HepG2 (cell line): ENCODE measurements around the gene ENTREP1. TPM values are rescaled to one million over a fixed set of nuclear protein-coding genes. Genes with fewer than 3 reads are reported as not detected.

ENCODE experiments used
- ATAC-seq: fragments of 200-7000 bp; cut with Tn5 transposase; 3 replicates; pipeline ENCODE4 v1.9.1; 2020; ENCODE audit warnings: mild to moderate bottlenecking, moderate library complexity
- BruUV-seq: library from RNA; stranded (reverse); fragments of 400-500 nt; replicated peaks from 2 replicates; lab custom pipeline; 2021; lab: Mats Ljungman, UMichigan
- CTCF ChIA-PET: fragments of 300-600 bp; formaldehyde crosslinking; extraction: SDS; loops from one replicate; lab custom pipeline; 2021; ENCODE audit warnings: low total read pairs, inconsistent platforms, low intra/inter-chr PET ratio; lab: Yijun Ruan, JAX
- POLR2A ChIA-PET: fragments of 350-600 bp; sonication (Branson Sonifier 250); formaldehyde crosslinking; loops from one replicate; lab custom pipeline; 2020; ENCODE audit warnings: antibody characterized with exemption, inconsistent platforms; lab: Yijun Ruan, JAX
- DNase-seq: peaks from one replicate; pipeline ENCODE4 v3.0.0-alpha.2; 2015; ENCODE audit warnings: low spot score
- FAIRE-seq: peaks from 3 replicates; lab custom pipeline; 2011; peaks lifted over from hg19 to GRCh38; lab: Jason Lieb, UNC
- H2AFZ ChIP-seq: one replicate; pipeline ENCODE4 v1.6.1; 2011; ENCODE audit warnings: low read length, inconsistent platforms
- H3K27ac ChIP-seq: fragments of 300-600 bp; 3 replicates; pipeline ENCODE4 v1.8.0; 2011; ENCODE audit warnings: mixed run types, mild to moderate bottlenecking, mixed read lengths, low read length, inconsistent platforms; ENCODE audit not compliant: insufficient read depth; ENCODE audit errors: extremely low read length
- H3K27me3 ChIP-seq, 2 experiments: fragments of 200-600 bp in 1 of 2; 2 replicates in 1 of 2; 3 replicates in 1 of 2; pipeline versions ENCODE4 v1.6.0 to v1.8.0; 2011; ENCODE audit warnings: low read length in 2 of 2, mild to moderate bottlenecking in 2 of 2, moderate library complexity in 2 of 2, inconsistent platforms in 1 of 2; ENCODE audit not compliant: insufficient read depth in 2 of 2, control insufficient read depth in 1 of 2
- H3K36me3 ChIP-seq, 2 experiments: fragments of 200-600 bp in 1 of 2; replicated peaks in 1 of 2; 2 replicates in 1 of 2; 3 replicates in 1 of 2; pipeline versions ENCODE4 v1.5.1 to v1.8.0; 2011; ENCODE audit warnings: low read length in 2 of 2, inconsistent platforms in 1 of 2; ENCODE audit not compliant: insufficient read depth in 2 of 2, control insufficient read depth in 1 of 2
- H3K4me1 ChIP-seq: 2 replicates; pipeline ENCODE4 v1.5.1; 2012; ENCODE audit warnings: low read length, inconsistent platforms; ENCODE audit not compliant: insufficient read depth
- H3K4me2 ChIP-seq: 2 replicates; pipeline ENCODE4 v1.6.0; 2011; ENCODE audit warnings: low read depth, low read length, inconsistent platforms
- H3K4me3 ChIP-seq, 3 experiments: fragments of 200-600 bp in 1 of 3; sonication (generic), shearing (Covaris generic) in 1 of 3; replicated peaks in 1 of 3; 2 replicates each; pipeline ENCODE4 v1.5.1; 2011 to 2016; ENCODE audit warnings: low read length in 3 of 3, inconsistent platforms in 2 of 3, low read depth in 2 of 3, mild to moderate bottlenecking in 2 of 3, control low read depth in 1 of 3, mixed read lengths in 1 of 3; ENCODE audit not compliant: insufficient read depth in 1 of 3
- H3K79me2 ChIP-seq: one replicate; pipeline ENCODE4 v1.6.1; 2011; ENCODE audit warnings: low read length, inconsistent platforms; ENCODE audit not compliant: insufficient read depth
- H3K9ac ChIP-seq: 2 replicates; pipeline ENCODE4 v1.6.0; 2011; ENCODE audit warnings: mild to moderate bottlenecking, low read depth, low read length, inconsistent platforms; ENCODE audit not compliant: insufficient read depth
- H3K9me3 ChIP-seq: 2 replicates; pipeline ENCODE4 v1.5.1; 2012; ENCODE audit warnings: mild to moderate bottlenecking, low read length
- H4K20me1 ChIP-seq: 2 replicates; pipeline ENCODE4 v1.6.0; 2011; ENCODE audit warnings: inconsistent platforms, mild to moderate bottlenecking, low read length, moderate library complexity; ENCODE audit not compliant: insufficient read depth
- CBX1 ChIP-seq: IDR thresholded peaks from one replicate; pipeline ENCODE4 v1.6.1; 2016; ENCODE audit warnings: antibody characterized with exemption, low read depth
- FLYWCH1 ChIP-seq: sonication (generic); formaldehyde crosslinking; IDR thresholded peaks from 2 replicates; pipeline ENCODE4 v1.8.1; 2023; ENCODE audit warnings: mild to moderate bottlenecking, missing genetic modification reagents
- KDM1A ChIP-seq: IDR thresholded peaks from 2 replicates; pipeline ENCODE4 v1.6.1; 2016; ENCODE audit warnings: missing compliant biosample characterization
- MXD1 ChIP-seq: sonication (generic); formaldehyde crosslinking; IDR thresholded peaks from 2 replicates; pipeline ENCODE4 v1.4.0; 2020; ENCODE audit warnings: mild to moderate bottlenecking, missing genetic modification reagents
- POLR2AphosphoS5 ChIP-seq: IDR thresholded peaks from 2 replicates; pipeline ENCODE4 v1.6.1; 2012; ENCODE audit warnings: low read depth, low read length
- SOX5 ChIP-seq: IDR thresholded peaks from 2 replicates; pipeline ENCODE4 v1.6.1; 2016; ENCODE audit warnings: borderline replicate concordance
- ZBTB46 ChIP-seq: sonication (generic); formaldehyde crosslinking; IDR thresholded peaks from 2 replicates; pipeline ENCODE4 v1.4.0; 2020; ENCODE audit warnings: mild to moderate bottlenecking, missing genetic modification reagents, borderline replicate concordance
- ZNF34 ChIP-seq: sonication (generic); formaldehyde crosslinking; IDR thresholded peaks from 2 replicates; pipeline ENCODE4 v1.4.0; 2020; ENCODE audit warnings: mild to moderate bottlenecking, missing genetic modification reagents, borderline replicate concordance
- ZNF512B ChIP-seq: sonication (generic); formaldehyde crosslinking; IDR thresholded peaks from 2 replicates; pipeline ENCODE4 v1.5.1; 2020; ENCODE audit warnings: missing genetic modification reagents, mild to moderate bottlenecking, borderline replicate concordance
- ZNF781 ChIP-seq: sonication (generic); formaldehyde crosslinking; IDR thresholded peaks from 2 replicates; pipeline ENCODE4 v1.5.1; 2020; ENCODE audit warnings: borderline replicate concordance, mild to moderate bottlenecking, missing genetic modification reagents; ENCODE audit errors: not compliant biosample characterization
- ZNF782 ChIP-seq: sonication (generic); formaldehyde crosslinking; IDR thresholded peaks from 2 replicates; pipeline ENCODE4 v1.4.0; 2020; ENCODE audit warnings: missing genetic modification reagents, mild to moderate bottlenecking, borderline replicate concordance
- ZSCAN22 ChIP-seq: sonication (generic); formaldehyde crosslinking; IDR thresholded peaks from 2 replicates; pipeline ENCODE4 v1.4.0; 2020; ENCODE audit warnings: mild to moderate bottlenecking, missing genetic modification reagents
- whole genome bisulfite sequencing: methylation state at CpG from one replicate; pipeline ENCODE4 v1.1.6; 2017; ENCODE audit warnings: low lambda C conversion rate; 5-methylcytosine and 5-hydroxymethylcytosine counted together
- in situ Hi-C: cut with HindIII; loops from 2 replicates; pipeline ENCODE4 v1.10.0; 2017; ENCODE audit warnings: low pct_unique_long_range_greater_than_20kb; ENCODE audit not compliant: extremely low pct_ligation_motif_present
- intact Hi-C: fragments of 100-400 bp; cut with micrococcal nuclease; formaldehyde crosslinking; loops from one replicate; pipeline ENCODE4 v1.10.0; 2022; ENCODE audit not compliant: unreplicated experiment
- polyA plus RNA-seq, 8 experiments: library from polyadenylated mRNA; depleted of rRNA in 3 of 8; stranded (reverse) in 7 of 8; unstranded in 1 of 8; fragments of >200 nt; fragmentation: Illumina TruSeq in 4 of 8; extraction: Trizol in 4 of 8; gene quantifications; 2 replicates each; pipeline versions ENCODE4 v1.2.1 to v1.2.3, GENCODE V29; 2011 to 2016; ENCODE audit warnings: low read depth in 4 of 8, missing spikeins in 1 of 8, mixed read lengths in 1 of 8; ENCODE audit not compliant: insufficient read depth in 1 of 8
- total RNA-seq, 5 experiments: library from RNA; depleted of rRNA; stranded (reverse); fragments of >200 nt; fragmentation: Illumina TruSeq; extraction: Trizol; gene quantifications; 2 replicates each; pipeline ENCODE4 v1.2.3, GENCODE V29; 2016; ENCODE audit warnings: low read depth in 1 of 5
- TF ChIP-seq, protein P1 (sequence below): sonication (generic); formaldehyde crosslinking; IDR thresholded peaks from 2 replicates; pipeline ENCODE4 v1.5.0; 2020; ENCODE audit warnings: mild to moderate bottlenecking, low read depth, missing genetic modification reagents, borderline replicate concordance
- TF ChIP-seq, protein P2 (sequence below): sonication (generic); formaldehyde crosslinking; IDR thresholded peaks from 2 replicates; pipeline ENCODE4 v1.5.0; 2020; ENCODE audit warnings: mild to moderate bottlenecking, missing genetic modification reagents, moderate library complexity

Gene ENTREP1
- total and polyA plus RNA-seq, 2 of the 13 experiments (the other 11 are each of a cell fraction or from before 2014, with no cell fraction given): not detected

DNA sequence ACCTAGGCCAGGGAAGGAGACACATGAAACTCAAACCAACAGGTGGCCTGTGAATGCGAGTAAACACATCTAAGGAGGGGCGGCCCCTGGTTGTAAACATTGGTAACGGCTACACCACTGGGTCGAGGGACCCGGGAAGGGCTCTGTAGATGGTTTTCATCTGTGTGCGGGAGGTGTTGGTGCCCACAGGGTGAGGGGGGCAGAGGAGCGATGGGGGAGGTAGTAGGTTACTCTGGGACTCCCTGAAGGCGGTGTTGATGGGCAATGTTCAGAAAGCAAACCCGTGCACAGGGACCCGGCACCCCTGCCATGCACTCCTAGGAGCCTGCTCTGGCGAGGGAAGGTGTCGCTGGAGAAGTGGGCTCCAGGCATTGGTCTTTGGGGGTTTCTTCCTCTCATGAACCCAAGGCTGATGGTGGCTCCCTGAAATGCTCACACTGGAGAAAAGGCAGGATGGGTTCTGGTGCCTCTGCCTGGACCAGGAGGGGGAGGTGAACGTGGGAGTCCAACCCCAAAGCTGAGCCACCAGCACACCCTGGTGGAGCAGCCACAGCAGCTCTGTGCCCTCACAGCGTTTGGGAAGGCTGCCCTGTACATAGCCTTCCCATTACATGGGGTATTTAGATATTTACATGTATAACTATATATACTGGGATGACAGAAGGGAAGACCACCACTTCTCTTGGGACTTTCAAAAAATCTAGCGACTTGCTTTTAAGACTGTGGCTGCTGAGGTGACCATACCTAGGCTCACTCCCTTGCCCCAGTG is 103.2 kb downstream of the ENTREP1 start:
- Histone ChIP-seq H3K9ac (no peak overlapping the region), H3K4me3 (no peak overlapping the region), H3K4me1 (no peaks in the 10 kb centered on the region), H3K4me2 (no peak overlapping the region), H3K9me3 (no peaks in the 10 kb centered on the region), H3K36me3 (no peaks in the 10 kb centered on the region), H4K20me1 (no peaks in the 10 kb centered on the region), H3K79me2 (no peaks in the 10 kb centered on the region), H3K27ac (no peak overlapping the region), H3K27me3 (peaks cover 5 to 20% of the 10 kb centered on the region in 2 experiments; a peak in 3 of 5 replicates), H2AFZ (no peak overlapping the region)
- WGBS: 55% methylated on average over 8 of the region's 15 CpGs
- POLR2A ChIA-PET: no interaction called here
- DNase-seq (no peak), ATAC-seq (no peak), FAIRE-seq (no peak)
- TF ChIP-seq ZBTB46 (CRISPR knock-in tag) (no peak), CBX1 (no peak), KDM1A (no peak), ZNF782 (no peak), ZNF34 (no peak), SOX5 (CRISPR knock-in tag) (no peak), ZNF781 (CRISPR knock-in tag) (no peak), POLR2AphosphoS5 (no peak), MXD1 (CRISPR knock-in tag) (no peak), ZNF512B (no peak), ZSCAN22 (CRISPR knock-in tag) (no peak), FLYWCH1 (CRISPR knock-in tag) (no peak)
- TF ChIP-seq, protein P1, sequence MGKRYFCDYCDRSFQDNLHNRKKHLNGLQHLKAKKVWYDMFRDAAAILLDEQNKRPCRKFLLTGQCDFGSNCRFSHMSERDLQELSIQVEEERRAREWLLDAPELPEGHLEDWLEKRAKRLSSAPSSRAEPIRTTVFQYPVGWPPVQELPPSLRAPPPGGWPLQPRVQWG (CRISPR knock-in tag): no peak
- TF ChIP-seq, protein P2, sequence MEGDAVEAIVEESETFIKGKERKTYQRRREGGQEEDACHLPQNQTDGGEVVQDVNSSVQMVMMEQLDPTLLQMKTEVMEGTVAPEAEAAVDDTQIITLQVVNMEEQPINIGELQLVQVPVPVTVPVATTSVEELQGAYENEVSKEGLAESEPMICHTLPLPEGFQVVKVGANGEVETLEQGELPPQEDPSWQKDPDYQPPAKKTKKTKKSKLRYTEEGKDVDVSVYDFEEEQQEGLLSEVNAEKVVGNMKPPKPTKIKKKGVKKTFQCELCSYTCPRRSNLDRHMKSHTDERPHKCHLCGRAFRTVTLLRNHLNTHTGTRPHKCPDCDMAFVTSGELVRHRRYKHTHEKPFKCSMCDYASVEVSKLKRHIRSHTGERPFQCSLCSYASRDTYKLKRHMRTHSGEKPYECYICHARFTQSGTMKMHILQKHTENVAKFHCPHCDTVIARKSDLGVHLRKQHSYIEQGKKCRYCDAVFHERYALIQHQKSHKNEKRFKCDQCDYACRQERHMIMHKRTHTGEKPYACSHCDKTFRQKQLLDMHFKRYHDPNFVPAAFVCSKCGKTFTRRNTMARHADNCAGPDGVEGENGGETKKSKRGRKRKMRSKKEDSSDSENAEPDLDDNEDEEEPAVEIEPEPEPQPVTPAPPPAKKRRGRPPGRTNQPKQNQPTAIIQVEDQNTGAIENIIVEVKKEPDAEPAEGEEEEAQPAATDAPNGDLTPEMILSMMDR: no peak
- CTCF ChIA-PET: no interaction called here
- in situ Hi-C loops: loop anchor here (25.0 kb wide), 1 partner anchor 484 kb away; no protein-coding TSS in a partner anchor
- intact Hi-C loops: loop anchor here (10.0 kb wide), 2 partner anchors 227 to 317 kb away; no protein-coding TSS in a partner anchor
- BruUV-seq: no TSS peak
